ENCODE data around the gene RANBP3L. TPM values are rescaled to one million over a fixed set of nuclear protein-coding genes. Genes with fewer than 3 reads are reported as not detected.
"Not testable (repeated sequence)": the region's sequence is repeated elsewhere in the genome, so short reads cannot be mapped to it uniquely, and the experiment has no call there.

The RANBP3L gene
- total RNA-seq (2021; fragmentation: NEBNext Ultra II Directional; extraction: Animal tissue kit (Norgen Biotek cat#: 25700)), result not detected
- long read RNA-seq, result 0 reads

- H3K4me1 Mint-ChIP-seq (ENCODE audit: low read depth), result peaks cover 17% of the 10 kb centered on the region
- H3K27ac Mint-ChIP-seq, result no peak within 1 kb of the TSS
- H3K4me3 Mint-ChIP-seq, result peak within 1 kb of the TSS; percentile 57
Observed at GRCh38 chr5:36301858-36302603, at the start of gene RANBP3L. RANBP3L (minus strand) TSS chr5:36301902; CDS start chr5:36301416, 486 bp downstream.

GRCh38 chr5:36346896-36347690 is 45.4 kb upstream of the RANBP3L start:
- no peak for TF ChIP-seq CTCF (IDR thresholded peaks at IDR 0.05)
- Mint-ChIP-seq H3K27me3 (ENCODE audit: insufficient read depth) (no peaks in the 10 kb centered on the region; the same call in 1 of the 2 replicates), H3K4me1 (ENCODE audit: low read depth) (peaks cover 7% of the 10 kb centered on the region; the same call in 1 of the 2 replicates), H3K9me3 (peaks cover 5% of the 10 kb centered on the region; the same call in 1 of the 2 replicates), H3K36me3 (ENCODE audit: low read depth) (no peaks in the 10 kb centered on the region), H3K27ac (no peak overlapping the region), H3K4me3 (no peak overlapping the region)
- no peak for DNase-seq

More at GRCh38 chr5:36301858-36302603, at the start of gene RANBP3L:
- Mint-ChIP-seq H3K27me3 (ENCODE audit: insufficient read depth) (peaks cover 13% of the 10 kb centered on the region), H3K9me3 (no peaks in the 10 kb centered on the region), H3K36me3 (ENCODE audit: low read depth) (no peaks in the 10 kb centered on the region)
- no peak for DNase-seq
- TF ChIP-seq CTCF (IDR thresholded peaks at IDR 0.05), result no peak

GRCh38 chr5:36344899-36345298 is 43.2 kb upstream of the RANBP3L start:
- no peaks in the 10 kb centered on the region for H3K36me3 Mint-ChIP-seq (ENCODE audit: low read depth)
- H3K4me1 Mint-ChIP-seq (ENCODE audit: low read depth), result peaks cover 7% of the 10 kb centered on the region; the same call in 1 of the 2 replicates
- H3K4me3 Mint-ChIP-seq, result no peak overlapping the region
- peaks cover 5% of the 10 kb centered on the region; the same call in 1 of the 2 replicates for H3K9me3 Mint-ChIP-seq
- H3K27me3 Mint-ChIP-seq (ENCODE audit: insufficient read depth), result peaks cover 5% of the 10 kb centered on the region
- TF ChIP-seq CTCF (IDR thresholded peaks at IDR 0.05), result no peak
- no peak overlapping the region for H3K27ac Mint-ChIP-seq
- no peak for DNase-seq

GRCh38 chr5:36341720-36342119 is 40.0 kb upstream of the RANBP3L start:
- H3K36me3 Mint-ChIP-seq (ENCODE audit: low read depth); H3K4me1 Mint-ChIP-seq (ENCODE audit: low read depth); H3K9me3 Mint-ChIP-seq; H3K27ac Mint-ChIP-seq; DNase-seq; H3K4me3 Mint-ChIP-seq: not testable (repeated sequence)
- H3K27me3 Mint-ChIP-seq (ENCODE audit: insufficient read depth), result peaks cover 18% of the 10 kb centered on the region

GRCh38 chr5:36337597-36337996 is 35.9 kb upstream of the RANBP3L start:
- DNase-seq, result no peak
- H3K4me1 Mint-ChIP-seq (ENCODE audit: low read depth), result no peaks in the 10 kb centered on the region
- peaks cover 18% of the 10 kb centered on the region for H3K27me3 Mint-ChIP-seq (ENCODE audit: insufficient read depth)
- no peak overlapping the region for H3K4me3 Mint-ChIP-seq
- no peak for TF ChIP-seq CTCF (IDR thresholded peaks at IDR 0.05)
- H3K36me3 Mint-ChIP-seq (ENCODE audit: low read depth), result no peaks in the 10 kb centered on the region
- H3K9me3 Mint-ChIP-seq, result peaks cover 1% of the 10 kb centered on the region; the same call in 1 of the 2 replicates
- H3K27ac Mint-ChIP-seq, result no peak overlapping the region
